A549 (cell line): ENCODE measurements around the gene NUDT9. TPM values are rescaled to one million over a fixed set of nuclear protein-coding genes. Genes with fewer than 3 reads are reported as not detected.

ENCODE experiments used
- ATAC-seq, 2 experiments: fragments of 200-7000 bp in 1 of 2; fragments of >200 bp in 1 of 2; cut with Nextera tagmentation in 1 of 2; cut with Tn5 transposase in 1 of 2; 3 replicates each; pipeline versions ENCODE4 v1.8.0 to v1.9.1; 2018 to 2020; ENCODE audit warnings: mild to moderate bottlenecking in 1 of 2, moderate library complexity in 1 of 2
- CTCF ChIA-PET: fragments of 300-600 bp; sonication (Branson Sonifier 250); formaldehyde crosslinking; extraction: SDS; loops from one replicate; lab custom pipeline; 2021; ENCODE audit warnings: antibody characterized with exemption, inconsistent platforms; lab: Yijun Ruan, JAX
- POLR2A ChIA-PET: fragments of 350-600 bp; formaldehyde crosslinking; extraction: SDS; loops from one replicate; lab custom pipeline; 2021; ENCODE audit warnings: antibody characterized with exemption, inconsistent platforms; lab: Yijun Ruan, JAX
- DNase-seq, 2 experiments: peaks; one replicate each; pipeline versions ENCODE4 v3.0.0 to v3.0.0-alpha.2; 2011 to 2016; ENCODE audit warnings: low read depth in 1 of 2, low spot score in 1 of 2
- FAIRE-seq: peaks from 2 replicates; lab custom pipeline; 2011; peaks lifted over from hg19 to GRCh38; lab: Jason Lieb, UNC
- H3K27ac ChIP-seq, 2 experiments: fragments of >200 bp; sonication (Bioruptor Twin); formaldehyde crosslinking; 3 replicates each; pipeline ENCODE4 v1.5.1; 2016 to 2017
- H3K4me1 ChIP-seq: fragments of >200 bp; sonication (Bioruptor Twin); formaldehyde crosslinking; 3 replicates; pipeline ENCODE4 v1.6.1; 2016
- H3K4me2 ChIP-seq: fragments of >200 bp; sonication (Bioruptor Twin); formaldehyde crosslinking; 3 replicates; pipeline ENCODE4 v1.6.1; 2016
- H3K4me3 ChIP-seq: fragments of >200 bp; sonication (Bioruptor Twin); formaldehyde crosslinking; 3 replicates; pipeline ENCODE4 v1.5.1; 2016
- H3K9me3 ChIP-seq: fragments of >200 bp; sonication (Bioruptor Twin); formaldehyde crosslinking; 3 replicates; pipeline ENCODE4 v1.6.1; 2016
- BCL3 ChIP-seq: fragments of >200 bp; sonication (Bioruptor Twin); formaldehyde crosslinking; IDR thresholded peaks from 3 replicates; pipeline ENCODE4 v1.6.1; 2016
- CBX8 ChIP-seq: fragments of 200-600 bp; sonication (generic); IDR thresholded peaks from 2 replicates; pipeline ENCODE4 v1.6.1; 2016
- CHD4 ChIP-seq: fragments of 200-600 bp; sonication (generic); IDR thresholded peaks from 2 replicates; pipeline ENCODE4 v1.6.1; 2016; ENCODE audit warnings: antibody characterized with exemption, mild to moderate bottlenecking, borderline replicate concordance
- CTCF ChIP-seq: fragments of >200 bp; sonication (Bioruptor Twin); formaldehyde crosslinking; IDR thresholded peaks from 3 replicates; pipeline ENCODE4 v1.5.1; 2016
- ESRRA ChIP-seq: fragments of 150-350 bp; IDR thresholded peaks from 2 replicates; pipeline ENCODE4 v1.6.1; 2014; ENCODE audit warnings: mild to moderate bottlenecking, low read length, borderline replicate concordance
- FOSB ChIP-seq: fragments of 250-450 bp; sonication (Bioruptor Pico); IDR thresholded peaks from 2 replicates; pipeline ENCODE4 v1.5.0; 2020; ENCODE audit warnings: mild to moderate bottlenecking, moderate library complexity
- HEYL ChIP-seq: fragments of 250-450 bp; sonication (Bioruptor Pico); IDR thresholded peaks from 2 replicates; pipeline ENCODE4 v1.8.0; 2021; ENCODE audit warnings: mild to moderate bottlenecking, moderate library complexity
- HMGXB4 ChIP-seq: fragments of 250-450 bp; sonication (Bioruptor Pico); IDR thresholded peaks from 2 replicates; pipeline ENCODE4 v1.5.0; 2021; ENCODE audit warnings: mild to moderate bottlenecking, moderate library complexity, borderline replicate concordance
- HOXA7 ChIP-seq: fragments of 250-450 bp; sonication (Bioruptor Pico); IDR thresholded peaks from 2 replicates; pipeline ENCODE4 v1.5.0; 2020; ENCODE audit warnings: mild to moderate bottlenecking, moderate library complexity
- HOXB13 ChIP-seq: fragments of 250-450 bp; sonication (Bioruptor Pico); IDR thresholded peaks from 2 replicates; pipeline ENCODE4 v1.5.0; 2020; ENCODE audit warnings: low read depth, mild to moderate bottlenecking, moderate library complexity
- MAFK ChIP-seq: fragments of 450-650 bp; IDR thresholded peaks from 2 replicates; pipeline ENCODE4 v1.6.1; 2014; ENCODE audit not compliant: partially characterized antibody
- MAX ChIP-seq: IDR thresholded peaks from 2 replicates; pipeline ENCODE4 v1.6.1; 2012
- NR3C1 ChIP-seq: fragments of >200 bp; sonication (Bioruptor Twin); formaldehyde crosslinking; IDR thresholded peaks from 3 replicates; pipeline ENCODE4 v1.6.1; 2017
- PBX3 ChIP-seq: IDR thresholded peaks from 2 replicates; pipeline ENCODE4 v1.6.1; 2012
- POLR2A ChIP-seq: IDR thresholded peaks from 2 replicates; pipeline ENCODE4 v1.6.1; 2012; ENCODE audit warnings: mild to moderate bottlenecking, low read length
- RAD21 ChIP-seq, 2 experiments: fragments of >200 bp in 1 of 2; sonication (Bioruptor Twin) in 1 of 2; formaldehyde crosslinking in 1 of 2; IDR thresholded peaks in 1 of 2; conservative IDR thresholded peaks in 1 of 2; 2 replicates in 1 of 2; 3 replicates in 1 of 2; pipeline ENCODE4 v1.6.1; 2012 to 2018; ENCODE audit warnings: inconsistent platforms in 1 of 2
- REST ChIP-seq: fragments of 200-600 bp; sonication (generic); IDR thresholded peaks from 2 replicates; pipeline ENCODE4 v1.6.1; 2016; ENCODE audit warnings: antibody characterized with exemption, mild to moderate bottlenecking, moderate library complexity
- RFX5 ChIP-seq: fragments of 450-650 bp; IDR thresholded peaks from 2 replicates; pipeline ENCODE4 v1.7.1; 2014; ENCODE audit warnings: antibody characterized with exemption, mild to moderate bottlenecking, moderate library complexity
- SMC3 ChIP-seq: fragments of >200 bp; sonication (Bioruptor Twin); formaldehyde crosslinking; IDR thresholded peaks from 3 replicates; pipeline ENCODE4 v1.6.1; 2018; ENCODE audit warnings: inconsistent platforms
- SREBF2 ChIP-seq: fragments of 450-650 bp; IDR thresholded peaks from 2 replicates; pipeline ENCODE4 v1.6.1; 2014; ENCODE audit warnings: mild to moderate bottlenecking, moderate library complexity
- ZC3H11A ChIP-seq: fragments of 450-650 bp; IDR thresholded peaks from 2 replicates; pipeline ENCODE4 v1.6.1; 2014; ENCODE audit warnings: antibody characterized with exemption, mild to moderate bottlenecking
- WGBS: methylation state at CpG from one replicate; pipeline ENCODE4 v1.1.6; 2017; ENCODE audit errors: missing lambda C conversion rate; 5-methylcytosine and 5-hydroxymethylcytosine counted together
- polyA plus RNA-seq, 4 experiments: library from polyadenylated mRNA; depleted of rRNA in 3 of 4; stranded (reverse); fragments of >200 nt; fragmentation: RNase III in 1 of 4; extraction: RNeasy Plus Mini Kit Qiagen cat#74134 plus additional on column Dnase treatment in 1 of 4; gene quantifications; 2 replicates in 3 of 4; 3 replicates in 1 of 4; pipeline ENCODE4 v1.2.3, GENCODE V29; 2011 to 2017

The NUDT9 gene
- polyA plus RNA-seq, 2 of the 4 experiments (the other 2 are of a cell fraction) = 36.7 to 44.0 TPM

GRCh38 chr4:87390891-87391575 lies 31.3 kb upstream of the NUDT9 start, which contains the start of gene HSD17B11 (continued):
- TF ChIP-seq BCL3 = peak; percentile 54; the same call in 2 of the 3 replicates
- peak; percentile 42 for TF ChIP-seq MAX
- no peak for TF ChIP-seq HMGXB4 (CRISPR knock-in tag)

GRCh38 chr4:87391576-87392054 lies 30.8 kb upstream of the NUDT9 start:
- H3K27ac ChIP-seq = peak overlapping the region; percentile 90 to 93
- FAIRE-seq = no peak
- ATAC-seq = peak; percentile 26 to 54; a peak in 3 of 6 replicates
- 16% methylated on average over 16 of the region's 16 CpGs for WGBS
- ChIA-PET POLR2A (interaction anchor here (0.6 to 2.3 kb wide), 8 partner anchors 9 to 45 kb away, joined by 3 to 28 read pairs (median 4); partner anchors contain the start of gene NUDT9), CTCF (interaction anchor here (1.3 to 2.5 kb wide), 3 partner anchors 10 to 16 kb away, joined by 7 to 17 read pairs (median 10); no protein-coding TSS in a partner anchor)
- no peak for DNase-seq
- H3K4me1 ChIP-seq = peaks cover 7% of the 10 kb centered on the region; the same call in 1 of the 3 replicates
- H3K4me3 ChIP-seq = peak overlapping the region; percentile 69
- H3K4me2 ChIP-seq = peak overlapping the region; percentile 63
- H3K9me3 ChIP-seq = no peaks in the 10 kb centered on the region
- TF ChIP-seq PBX3 (no peak), HOXA7 (CRISPR knock-in tag) (no peak), SREBF2 (no peak), CBX8 (no peak), RFX5 (no peak), CHD4 (no peak), FOSB (no peak), ZC3H11A (no peak), ESRRA (no peak), CTCF (no peak), SMC3 (no peak), HEYL (CRISPR knock-in tag) (no peak), MAFK (no peak), REST (no peak), POLR2A (no peak), RAD21 (conservative IDR thresholded peaks at IDR 0.05 in 1 of 2, IDR thresholded peaks at IDR 0.05 in 1 of 2) (no peak), NR3C1 (no peak), HOXB13 (CRISPR knock-in tag) (no peak)
